Globus pallidus (tissue), 1 donor: ENCODE results near the gene PPP1R3E.
"Not testable (repeated sequence)": the region's sequence is repeated elsewhere in the genome, so short reads cannot be mapped to it uniquely, and the experiment has no call there.

ENCODE experiments used
- DNase-seq: peaks from one replicate; pipeline ENCODE4 v3.0.0-alpha.2; 2015; ENCODE audit warnings: low spot score

Gene PPP1R3E

GRCh38 chr14:23297611-23298277 is 4.9 kb downstream of the PPP1R3E start:
- DNase-seq: no peak

GRCh38 chr14:23297096-23297495 is 5.6 kb downstream of the PPP1R3E start:
- DNase-seq: no peak

- no peak for DNase-seq
Measured at GRCh38 chr14:23296012-23296777, 6.5 kb downstream of the PPP1R3E start.

GRCh38 chr14:23294734-23295561 is 7.7 kb downstream of the PPP1R3E start:
- peak; percentile 72 for DNase-seq

- DNase-seq: no peak
Measured at GRCh38 chr14:23286902-23287479, 15.7 kb downstream of the PPP1R3E start.

- DNase-seq: peak; percentile 99
Measured at GRCh38 chr14:23286020-23286901, 16.4 kb downstream of the PPP1R3E start, which contains the start of gene HOMEZ. TSS of gene HOMEZ (minus strand) at chr14:23286132. CDS start at chr14:23285952, 180 bp downstream.

GRCh38 chr14:23285530-23286019 is 17.1 kb downstream of the PPP1R3E start:
- DNase-seq: peak; percentile 49

GRCh38 chr14:23284654-23285529 is 17.8 kb downstream of the PPP1R3E start:
- no peak for DNase-seq

- DNase-seq: no peak
Measured at GRCh38 chr14:23281247-23281646, 21.4 kb downstream of the PPP1R3E start.

- DNase-seq: not testable (repeated sequence)
Measured at GRCh38 chr14:23277928-23278327, 24.7 kb downstream of the PPP1R3E start.

GRCh38 chr14:23277189-23277588 is 25.5 kb downstream of the PPP1R3E start:
- DNase-seq: no peak

- DNase-seq: no peak
Measured at GRCh38 chr14:23275412-23275811, 27.2 kb downstream of the PPP1R3E start.

GRCh38 chr14:23269193-23269592 is 33.5 kb downstream of the PPP1R3E start:
- DNase-seq: no peak

GRCh38 chr14:23260849-23261248 is 41.8 kb downstream of the PPP1R3E start:
- not testable (repeated sequence) for DNase-seq

GRCh38 chr14:23259426-23259825 is 43.2 kb downstream of the PPP1R3E start:
- no peak for DNase-seq

- DNase-seq: no peak
Measured at GRCh38 chr14:23258256-23258655, 44.4 kb downstream of the PPP1R3E start.

- DNase-seq: no peak
Measured at GRCh38 chr14:23252420-23253333, 50.0 kb downstream of the PPP1R3E start.

- DNase-seq: no peak
Measured at GRCh38 chr14:23252006-23252405, 50.7 kb downstream of the PPP1R3E start.

- no peak for DNase-seq
Measured at GRCh38 chr14:23249824-23250223, 52.8 kb downstream of the PPP1R3E start.
